Natural killer cell (primary cell): ENCODE measurements around the gene FSIP1. TPM values are rescaled to one million over a fixed set of nuclear protein-coding genes. Genes with fewer than 3 reads are reported as not detected.

Experiments used
- ATAC-seq, 3 donors: fragments of 150-1000 bp in 2 of 3; fragments of 200-7000 bp in 1 of 3; cut with Tn5 transposase; 1 replicate in 1 of 3; 2 replicates in 2 of 3; pipeline ENCODE4 v1.10.0; 2021; ENCODE audit warnings: mild to moderate bottlenecking in 2 of 3, moderate library complexity in 2 of 3
- DNase-seq, 2 donors: peaks; one replicate each; pipeline versions ENCODE4 v3.0.0 to v3.0.0-alpha.2; 2013 to 2021; ENCODE audit warnings: mixed read lengths in 1 of 2
- H3K27ac ChIP-seq: one replicate; pipeline ENCODE4 v1.5.1; 2013; ENCODE audit warnings: mild to moderate bottlenecking, low read length
- H3K27me3 ChIP-seq: one replicate; pipeline ENCODE4 v1.6.1; 2013; ENCODE audit warnings: low read length; ENCODE audit not compliant: control insufficient read depth, insufficient read depth
- H3K36me3 ChIP-seq: one replicate; pipeline ENCODE4 v1.6.1; 2013; ENCODE audit warnings: low read length; ENCODE audit not compliant: control insufficient read depth, insufficient read depth
- H3K4me1 ChIP-seq: one replicate; pipeline ENCODE4 v1.6.1; 2013; ENCODE audit warnings: low read length; ENCODE audit not compliant: control insufficient read depth, insufficient read depth
- H3K4me3 ChIP-seq: one replicate; pipeline ENCODE4 v1.5.1; 2013; ENCODE audit warnings: low read length
- H3K9me3 ChIP-seq: one replicate; pipeline ENCODE4 v1.6.1; 2013; ENCODE audit warnings: low read length; ENCODE audit not compliant: control insufficient read depth, insufficient read depth
- H3K27ac Mint-ChIP-seq, 2 donors: one replicate each; pipeline ENCODE4 v1.8.0; 2022; ENCODE audit warnings: mild to moderate bottlenecking in 2 of 2, mixed read lengths in 2 of 2, moderate library complexity in 1 of 2
- H3K27me3 Mint-ChIP-seq, 2 donors: one replicate each; pipeline ENCODE4 v1.8.0; 2022; ENCODE audit warnings: low read depth in 2 of 2, mixed read lengths in 2 of 2
- H3K36me3 Mint-ChIP-seq: one replicate; pipeline ENCODE4 v1.8.0; 2022; ENCODE audit warnings: mixed read lengths
- H3K4me1 Mint-ChIP-seq, 2 donors: one replicate each; pipeline ENCODE4 v1.8.0; 2022; ENCODE audit warnings: mixed read lengths in 2 of 2
- H3K4me3 Mint-ChIP-seq: one replicate; pipeline ENCODE4 v1.8.0; 2022; ENCODE audit warnings: mild to moderate bottlenecking, moderate library complexity, mixed read lengths
- H3K9me3 Mint-ChIP-seq, 2 donors: one replicate each; pipeline ENCODE4 v1.8.0; 2022; ENCODE audit warnings: mixed read lengths in 2 of 2
- CTCF ChIP-seq: fragments of 200-600 bp; IDR thresholded peaks from one replicate; pipeline ENCODE4 v1.8.0; 2022; ENCODE audit warnings: antibody characterized with exemption
- WGBS: methylation state at CpG from one replicate; pipeline ENCODE4 v1.1.7; 2013; ENCODE audit warnings: missing lambda C conversion rate; ENCODE audit not compliant: insufficient coverage; 5-methylcytosine and 5-hydroxymethylcytosine counted together
- intact Hi-C: fragments of 100-400 bp; cut with micrococcal nuclease; formaldehyde crosslinking; loops from one replicate; pipeline ENCODE4 v1.14.2; 2022
- total RNA-seq, 4 donors: library from RNA; stranded (reverse); fragments of 120-200 nt in 1 of 4; gene quantifications; one replicate each; pipeline versions ENCODE4 v1.2.3 to v1.2.4, GENCODE V29; 2013 to 2022

The FSIP1 gene
- total RNA-seq, 3 donors from 2014 or later (not counting 1 experiment from before 2014, with no cell fraction given): 1.1 to 2.3 (median 1.8) TPM

GRCh38 chr15:39710681-39711080 is 72.0 kb downstream of the FSIP1 start:
- WGBS: 100% methylated on average over 1 of the region's 2 CpGs
- H3K4me3 ChIP-seq: no peak overlapping the region
- H3K27me3 Mint-ChIP-seq: no peaks in the 10 kb centered on the region
- no peak for TF ChIP-seq CTCF
- ATAC-seq (no peak), DNase-seq (no peak)
- no peaks in the 10 kb centered on the region for H3K36me3 Mint-ChIP-seq
- H3K9me3 Mint-ChIP-seq: peaks cover 0 to under 1% of the 10 kb centered on the region in 2 donors
- H3K4me1 ChIP-seq: peaks cover 2% of the 10 kb centered on the region
- no peaks in the 10 kb centered on the region for H3K9me3 ChIP-seq
- no peak overlapping the region for H3K27ac Mint-ChIP-seq
- no peak overlapping the region for H3K4me3 Mint-ChIP-seq
- no peaks in the 10 kb centered on the region for H3K27me3 ChIP-seq
- intact Hi-C loops: no loop called here
- no peak overlapping the region for H3K27ac ChIP-seq
- peaks cover 8 to 9% of the 10 kb centered on the region in 2 donors for H3K4me1 Mint-ChIP-seq
- H3K36me3 ChIP-seq: no peaks in the 10 kb centered on the region

GRCh38 chr15:39709941-39710340 is 72.7 kb downstream of the FSIP1 start:
- Mint-ChIP-seq H3K27ac (no peak overlapping the region), H3K9me3 (no peaks in the 10 kb centered on the region), H3K4me1 (peaks cover under 1 to 1% of the 10 kb centered on the region in 2 donors), H3K36me3 (no peaks in the 10 kb centered on the region), H3K4me3 (no peak overlapping the region), H3K27me3 (no peaks in the 10 kb centered on the region)
- intact Hi-C loops: no loop called here
- no peak for DNase-seq
- H3K27me3 ChIP-seq: no peaks in the 10 kb centered on the region
- WGBS: 95% methylated on average over 4 of the region's 4 CpGs
- no peaks in the 10 kb centered on the region for H3K4me1 ChIP-seq
- no peak for ATAC-seq
- no peak for TF ChIP-seq CTCF
- H3K36me3 ChIP-seq: no peaks in the 10 kb centered on the region
- H3K4me3 ChIP-seq: no peak overlapping the region
- no peaks in the 10 kb centered on the region for H3K9me3 ChIP-seq
- no peak overlapping the region for H3K27ac ChIP-seq

DNA sequence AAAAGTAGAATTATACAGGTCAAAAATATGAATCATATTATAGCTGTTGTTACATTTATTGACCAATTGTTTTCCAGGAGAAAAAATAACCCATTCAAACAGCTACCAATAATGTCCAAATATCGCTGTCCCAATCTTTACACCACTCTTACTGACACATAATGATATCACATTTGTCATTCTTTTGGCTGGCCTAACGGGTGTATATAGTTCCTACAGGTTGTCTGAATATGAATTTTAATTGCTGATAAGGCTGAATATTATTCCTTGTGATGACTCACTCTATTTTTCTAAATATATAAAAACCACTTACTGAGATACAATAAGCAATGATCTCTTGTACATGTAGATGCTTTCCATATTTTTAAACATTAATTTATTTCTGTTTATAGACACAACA is 76.4 kb downstream of the FSIP1 start:
- no peaks in the 10 kb centered on the region for H3K27me3 ChIP-seq
- Mint-ChIP-seq H3K9me3 (no peaks in the 10 kb centered on the region), H3K4me1 (peaks cover 0 to 4% of the 10 kb centered on the region in 2 donors), H3K27me3 (no peaks in the 10 kb centered on the region), H3K4me3 (no peak overlapping the region), H3K27ac (no peak overlapping the region), H3K36me3 (no peaks in the 10 kb centered on the region)
- no peak for DNase-seq
- no peak overlapping the region for H3K4me3 ChIP-seq
- TF ChIP-seq CTCF: no peak
- H3K4me1 ChIP-seq: no peaks in the 10 kb centered on the region
- intact Hi-C loops: no loop called here
- H3K9me3 ChIP-seq: no peaks in the 10 kb centered on the region
- H3K27ac ChIP-seq: no peak overlapping the region
- no peak for ATAC-seq
- WGBS: no CpG with 5 or more reads among the region's 2 CpGs
- no peaks in the 10 kb centered on the region for H3K36me3 ChIP-seq

- H3K4me1 Mint-ChIP-seq: peaks cover 0 to 4% of the 10 kb centered on the region in 2 donors
- no peaks in the 10 kb centered on the region for H3K9me3 Mint-ChIP-seq
- H3K27ac Mint-ChIP-seq: no peak overlapping the region
Measured at GRCh38 chr15:39704689-39705088, 78.0 kb downstream of the FSIP1 start.

More at GRCh38 chr15:39704689-39705088, 78.0 kb downstream of the FSIP1 start:
- no peak overlapping the region for H3K27ac ChIP-seq
- H3K4me3 Mint-ChIP-seq: no peak overlapping the region
- TF ChIP-seq CTCF: no peak
- H3K36me3 ChIP-seq: no peaks in the 10 kb centered on the region
- ATAC-seq: no peak
- no peaks in the 10 kb centered on the region for H3K9me3 ChIP-seq
- H3K4me3 ChIP-seq: no peak overlapping the region
- no peaks in the 10 kb centered on the region for H3K27me3 Mint-ChIP-seq
- H3K4me1 ChIP-seq: no peaks in the 10 kb centered on the region
- DNase-seq: no peak
- no peaks in the 10 kb centered on the region for H3K27me3 ChIP-seq
- 86% methylated on average over 1 of the region's 1 CpG for WGBS
- intact Hi-C loops: no loop called here
- H3K36me3 Mint-ChIP-seq: no peaks in the 10 kb centered on the region
